SH-SY5Y (cell line): ENCODE data around the gene NEURL1B.

ENCODE experiments used
- GATA2 ChIP-seq: IDR thresholded peaks from 2 replicates; pipeline ENCODE4 v1.6.1; 2011; ENCODE audit warnings: mild to moderate bottlenecking, low read depth, low read length
- GATA3 ChIP-seq: IDR thresholded peaks from 2 replicates; pipeline ENCODE4 v1.6.1; 2011; ENCODE audit warnings: low read depth, mild to moderate bottlenecking, low read length, moderate library complexity

GRCh38 chr5:172612771-172613170 is 28.3 kb upstream of the NEURL1B start:
- no peak for TF ChIP-seq GATA2
- TF ChIP-seq GATA3, result no peak
